H1 (cell line): Measurements from ENCODE around the gene CEP68. TPM values are rescaled to one million over a fixed set of nuclear protein-coding genes. Genes with fewer than 3 reads are reported as not detected.

ENCODE experiments used
- CBX5 ChIP-seq: fragments of 300-800, 300-1000 bp; sonication (generic); IDR thresholded peaks from 2 replicates; pipeline ENCODE4 v1.7.1; 2016; ENCODE audit warnings: antibody characterized with exemption, low read length, low read depth
- CTBP2 ChIP-seq: IDR thresholded peaks from 2 replicates; pipeline ENCODE4 v1.7.0; 2011; ENCODE audit warnings: borderline replicate concordance, mild to moderate bottlenecking, moderate library complexity, mixed read lengths, low read length; ENCODE audit not compliant: insufficient read depth, insufficient read length
- EZH2 ChIP-seq: fragments of 200-600 bp; sonication (generic); IDR thresholded peaks from 2 replicates; pipeline ENCODE4 v1.7.1; 2012; ENCODE audit warnings: low read depth, mild to moderate bottlenecking, moderate library complexity, low read length, inconsistent platforms; ENCODE audit not compliant: severe bottlenecking
- HDAC6 ChIP-seq: IDR thresholded peaks from one replicate; pipeline ENCODE4 v1.7.1; 2012; ENCODE audit warnings: low read depth, mild to moderate bottlenecking, inconsistent platforms, low read length, moderate library complexity
- JUN ChIP-seq: IDR thresholded peaks from 2 replicates; pipeline ENCODE4 v1.6.1; 2011; ENCODE audit warnings: low read depth, mild to moderate bottlenecking, improper control_type of control experiment, low read length
- JUND ChIP-seq: IDR thresholded peaks from 2 replicates; pipeline ENCODE4 v1.6.1; 2011; ENCODE audit warnings: mild to moderate bottlenecking, improper control_type of control experiment, low read length
- POLR2A ChIP-seq, 2 experiments: IDR thresholded peaks; 1 replicate in 1 of 2; 2 replicates in 1 of 2; pipeline ENCODE4 v1.6.1; 2011; ENCODE audit warnings: low read depth in 2 of 2, low read length in 2 of 2, mild to moderate bottlenecking in 2 of 2; ENCODE audit errors: control extremely low read depth in 1 of 2
- RFX5 ChIP-seq: IDR thresholded peaks from 2 replicates; pipeline ENCODE4 v1.6.1; 2011; ENCODE audit warnings: low read depth, low read length, improper control_type of control experiment, borderline replicate concordance
- TBP ChIP-seq: IDR thresholded peaks from 2 replicates; pipeline ENCODE4 v1.6.1; 2011; ENCODE audit warnings: low read depth, low read length, improper control_type of control experiment
- polyA plus RNA-seq, 7 experiments: library from polyadenylated mRNA; depleted of rRNA in 3 of 7; stranded (reverse) in 5 of 7; unstranded in 2 of 7; fragments of >200 nt in 5 of 7; fragments of 200-250 nt in 2 of 7; gene quantifications; 1 replicate in 5 of 7; 2 replicates in 1 of 7; 4 replicates in 1 of 7; pipeline versions ENCODE4 v1.2.1 to v1.2.3, GENCODE V29; 2011 to 2013; ENCODE audit warnings: missing spikeins in 2 of 7, mixed read lengths in 2 of 7
- total RNA-seq: library from RNA; stranded (reverse); fragmentation: NEBNext Ultra II Directional; extraction: Animal tissue kit (Norgen Biotek cat#: 25700); gene quantifications from 2 replicates; pipeline ENCODE4 v1.2.1, GENCODE V29; 2021
- TF ChIP-seq, protein P1 (sequence below): fragments of 300-600 bp; sonication (generic); IDR thresholded peaks from 2 replicates; pipeline ENCODE4 v1.7.1; 2012; ENCODE audit warnings: low read length, moderate library complexity, mild to moderate bottlenecking, inconsistent platforms; ENCODE audit not compliant: insufficient replicate concordance
- TF ChIP-seq, protein P2 (sequence below): IDR thresholded peaks from 2 replicates; pipeline ENCODE4 v1.6.1; 2012; ENCODE audit warnings: low read length, inconsistent platforms

CEP68 gene
- total and polyA plus RNA-seq, 2 of the 8 experiments (the other 6 are each of a cell fraction or from before 2014, with no cell fraction given), result 23.2 to 24.7 TPM

DNA sequence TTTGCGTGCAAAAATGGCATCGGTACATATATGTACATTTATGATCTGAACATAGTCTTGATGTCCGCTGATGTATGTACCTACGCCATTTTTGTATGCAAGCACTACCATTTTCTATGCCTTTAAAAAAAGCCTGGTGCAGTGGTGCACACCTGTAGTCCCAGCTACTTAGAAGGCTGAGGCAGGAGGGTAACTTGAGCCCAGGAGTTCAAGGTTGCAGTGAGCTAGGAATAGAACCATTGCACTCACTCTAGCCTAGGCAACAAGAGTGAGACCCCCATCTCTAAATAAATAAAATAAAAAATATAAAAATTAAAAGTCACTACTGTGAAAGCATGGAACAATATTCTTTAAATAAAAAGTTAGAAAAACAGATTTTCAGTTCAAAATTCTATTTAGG, 57.0 kb downstream of the CEP68 start (continued):
- TF ChIP-seq, protein P1, sequence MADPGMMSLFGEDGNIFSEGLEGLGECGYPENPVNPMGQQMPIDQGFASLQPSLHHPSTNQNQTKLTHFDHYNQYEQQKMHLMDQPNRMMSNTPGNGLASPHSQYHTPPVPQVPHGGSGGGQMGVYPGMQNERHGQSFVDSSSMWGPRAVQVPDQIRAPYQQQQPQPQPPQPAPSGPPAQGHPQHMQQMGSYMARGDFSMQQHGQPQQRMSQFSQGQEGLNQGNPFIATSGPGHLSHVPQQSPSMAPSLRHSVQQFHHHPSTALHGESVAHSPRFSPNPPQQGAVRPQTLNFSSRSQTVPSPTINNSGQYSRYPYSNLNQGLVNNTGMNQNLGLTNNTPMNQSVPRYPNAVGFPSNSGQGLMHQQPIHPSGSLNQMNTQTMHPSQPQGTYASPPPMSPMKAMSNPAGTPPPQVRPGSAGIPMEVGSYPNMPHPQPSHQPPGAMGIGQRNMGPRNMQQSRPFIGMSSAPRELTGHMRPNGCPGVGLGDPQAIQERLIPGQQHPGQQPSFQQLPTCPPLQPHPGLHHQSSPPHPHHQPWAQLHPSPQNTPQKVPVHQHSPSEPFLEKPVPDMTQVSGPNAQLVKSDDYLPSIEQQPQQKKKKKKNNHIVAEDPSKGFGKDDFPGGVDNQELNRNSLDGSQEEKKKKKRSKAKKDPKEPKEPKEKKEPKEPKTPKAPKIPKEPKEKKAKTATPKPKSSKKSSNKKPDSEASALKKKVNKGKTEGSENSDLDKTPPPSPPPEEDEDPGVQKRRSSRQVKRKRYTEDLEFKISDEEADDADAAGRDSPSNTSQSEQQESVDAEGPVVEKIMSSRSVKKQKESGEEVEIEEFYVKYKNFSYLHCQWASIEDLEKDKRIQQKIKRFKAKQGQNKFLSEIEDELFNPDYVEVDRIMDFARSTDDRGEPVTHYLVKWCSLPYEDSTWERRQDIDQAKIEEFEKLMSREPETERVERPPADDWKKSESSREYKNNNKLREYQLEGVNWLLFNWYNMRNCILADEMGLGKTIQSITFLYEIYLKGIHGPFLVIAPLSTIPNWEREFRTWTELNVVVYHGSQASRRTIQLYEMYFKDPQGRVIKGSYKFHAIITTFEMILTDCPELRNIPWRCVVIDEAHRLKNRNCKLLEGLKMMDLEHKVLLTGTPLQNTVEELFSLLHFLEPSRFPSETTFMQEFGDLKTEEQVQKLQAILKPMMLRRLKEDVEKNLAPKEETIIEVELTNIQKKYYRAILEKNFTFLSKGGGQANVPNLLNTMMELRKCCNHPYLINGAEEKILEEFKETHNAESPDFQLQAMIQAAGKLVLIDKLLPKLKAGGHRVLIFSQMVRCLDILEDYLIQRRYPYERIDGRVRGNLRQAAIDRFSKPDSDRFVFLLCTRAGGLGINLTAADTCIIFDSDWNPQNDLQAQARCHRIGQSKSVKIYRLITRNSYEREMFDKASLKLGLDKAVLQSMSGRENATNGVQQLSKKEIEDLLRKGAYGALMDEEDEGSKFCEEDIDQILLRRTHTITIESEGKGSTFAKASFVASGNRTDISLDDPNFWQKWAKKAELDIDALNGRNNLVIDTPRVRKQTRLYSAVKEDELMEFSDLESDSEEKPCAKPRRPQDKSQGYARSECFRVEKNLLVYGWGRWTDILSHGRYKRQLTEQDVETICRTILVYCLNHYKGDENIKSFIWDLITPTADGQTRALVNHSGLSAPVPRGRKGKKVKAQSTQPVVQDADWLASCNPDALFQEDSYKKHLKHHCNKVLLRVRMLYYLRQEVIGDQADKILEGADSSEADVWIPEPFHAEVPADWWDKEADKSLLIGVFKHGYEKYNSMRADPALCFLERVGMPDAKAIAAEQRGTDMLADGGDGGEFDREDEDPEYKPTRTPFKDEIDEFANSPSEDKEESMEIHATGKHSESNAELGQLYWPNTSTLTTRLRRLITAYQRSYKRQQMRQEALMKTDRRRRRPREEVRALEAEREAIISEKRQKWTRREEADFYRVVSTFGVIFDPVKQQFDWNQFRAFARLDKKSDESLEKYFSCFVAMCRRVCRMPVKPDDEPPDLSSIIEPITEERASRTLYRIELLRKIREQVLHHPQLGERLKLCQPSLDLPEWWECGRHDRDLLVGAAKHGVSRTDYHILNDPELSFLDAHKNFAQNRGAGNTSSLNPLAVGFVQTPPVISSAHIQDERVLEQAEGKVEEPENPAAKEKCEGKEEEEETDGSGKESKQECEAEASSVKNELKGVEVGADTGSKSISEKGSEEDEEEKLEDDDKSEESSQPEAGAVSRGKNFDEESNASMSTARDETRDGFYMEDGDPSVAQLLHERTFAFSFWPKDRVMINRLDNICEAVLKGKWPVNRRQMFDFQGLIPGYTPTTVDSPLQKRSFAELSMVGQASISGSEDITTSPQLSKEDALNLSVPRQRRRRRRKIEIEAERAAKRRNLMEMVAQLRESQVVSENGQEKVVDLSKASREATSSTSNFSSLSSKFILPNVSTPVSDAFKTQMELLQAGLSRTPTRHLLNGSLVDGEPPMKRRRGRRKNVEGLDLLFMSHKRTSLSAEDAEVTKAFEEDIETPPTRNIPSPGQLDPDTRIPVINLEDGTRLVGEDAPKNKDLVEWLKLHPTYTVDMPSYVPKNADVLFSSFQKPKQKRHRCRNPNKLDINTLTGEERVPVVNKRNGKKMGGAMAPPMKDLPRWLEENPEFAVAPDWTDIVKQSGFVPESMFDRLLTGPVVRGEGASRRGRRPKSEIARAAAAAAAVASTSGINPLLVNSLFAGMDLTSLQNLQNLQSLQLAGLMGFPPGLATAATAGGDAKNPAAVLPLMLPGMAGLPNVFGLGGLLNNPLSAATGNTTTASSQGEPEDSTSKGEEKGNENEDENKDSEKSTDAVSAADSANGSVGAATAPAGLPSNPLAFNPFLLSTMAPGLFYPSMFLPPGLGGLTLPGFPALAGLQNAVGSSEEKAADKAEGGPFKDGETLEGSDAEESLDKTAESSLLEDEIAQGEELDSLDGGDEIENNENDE, result no peak
- TF ChIP-seq CBX5, result no peak
- TF ChIP-seq, protein P2, sequence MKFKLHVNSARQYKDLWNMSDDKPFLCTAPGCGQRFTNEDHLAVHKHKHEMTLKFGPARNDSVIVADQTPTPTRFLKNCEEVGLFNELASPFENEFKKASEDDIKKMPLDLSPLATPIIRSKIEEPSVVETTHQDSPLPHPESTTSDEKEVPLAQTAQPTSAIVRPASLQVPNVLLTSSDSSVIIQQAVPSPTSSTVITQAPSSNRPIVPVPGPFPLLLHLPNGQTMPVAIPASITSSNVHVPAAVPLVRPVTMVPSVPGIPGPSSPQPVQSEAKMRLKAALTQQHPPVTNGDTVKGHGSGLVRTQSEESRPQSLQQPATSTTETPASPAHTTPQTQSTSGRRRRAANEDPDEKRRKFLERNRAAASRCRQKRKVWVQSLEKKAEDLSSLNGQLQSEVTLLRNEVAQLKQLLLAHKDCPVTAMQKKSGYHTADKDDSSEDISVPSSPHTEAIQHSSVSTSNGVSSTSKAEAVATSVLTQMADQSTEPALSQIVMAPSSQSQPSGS, result no peak
- TF ChIP-seq JUND, result no peak
- TF ChIP-seq TBP, result no peak
- no peak for TF ChIP-seq POLR2A (IDR thresholded peaks at IDR 0.05; ENCODE audit: control extremely low read depth in 1 of 2, low read depth in 2 of 2, low read length in 2 of 2)
- TF ChIP-seq JUN, result no peak
- TF ChIP-seq CTBP2, result no peak
- TF ChIP-seq RFX5, result no peak
- TF ChIP-seq EZH2, result no peak
- no peak for TF ChIP-seq HDAC6
- TF ChIP-seq, all 59 proteins: peak for 0
